ENCODE results near the gene FKBP7.
"Not testable (repeated sequence)": the region's sequence is repeated elsewhere in the genome, so short reads cannot be mapped to it uniquely, and the experiment has no call there.

The FKBP7 gene, protein sequence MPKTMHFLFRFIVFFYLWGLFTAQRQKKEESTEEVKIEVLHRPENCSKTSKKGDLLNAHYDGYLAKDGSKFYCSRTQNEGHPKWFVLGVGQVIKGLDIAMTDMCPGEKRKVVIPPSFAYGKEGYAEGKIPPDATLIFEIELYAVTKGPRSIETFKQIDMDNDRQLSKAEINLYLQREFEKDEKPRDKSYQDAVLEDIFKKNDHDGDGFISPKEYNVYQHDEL

GRCh38 chr2:178478439-178479274 is at the start of gene FKBP7:
Gene FKBP7 (minus strand): TSS chr2:178478600. CDS start chr2:178478499, 101 bp downstream.
- peak; percentile 94 for DNase-seq

DNA sequence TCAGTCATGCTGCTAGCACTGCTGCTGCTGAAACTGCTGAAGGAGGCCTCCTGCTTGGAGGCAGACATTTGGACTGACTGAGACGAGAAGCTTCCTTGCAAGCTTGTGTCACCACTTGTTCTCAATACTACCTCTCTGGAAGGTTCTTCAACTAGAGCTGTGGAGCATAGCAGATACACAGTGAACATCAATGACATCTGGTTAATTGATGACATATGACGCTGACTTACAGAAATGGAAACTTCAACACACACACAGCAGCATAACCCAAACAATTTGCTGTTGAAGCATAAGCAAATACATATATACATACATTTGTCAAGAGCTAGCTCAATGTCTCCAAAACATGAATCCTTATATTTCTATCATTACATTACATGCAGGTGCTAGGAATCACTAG is 49.2 kb upstream of the FKBP7 start:
- no peak for DNase-seq

DNA sequence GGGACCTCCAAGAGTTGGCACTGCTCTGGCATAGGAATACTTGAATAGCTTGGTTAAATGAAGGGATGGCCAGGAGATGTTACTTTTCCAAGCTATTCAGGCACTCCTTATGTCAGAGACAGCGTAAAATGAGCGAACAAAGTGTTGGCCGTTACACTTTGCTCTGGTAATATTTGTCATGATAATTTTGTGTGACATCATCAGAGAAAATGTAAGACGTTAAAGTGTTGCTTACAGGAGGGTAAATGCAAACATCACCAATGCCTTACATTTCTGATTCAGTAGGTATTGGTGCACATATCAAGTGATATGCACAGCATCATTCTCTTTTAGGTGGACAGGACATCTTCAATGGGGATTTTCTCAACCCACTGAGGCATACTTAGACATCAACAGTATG is 47.9 kb upstream of the FKBP7 start:
- no peak for DNase-seq

- not testable (repeated sequence) for DNase-seq
Measured at GRCh38 chr2:178525460-178525859, 47.1 kb upstream of the FKBP7 start.

GRCh38 chr2:178525010-178525409 is 46.6 kb upstream of the FKBP7 start:
- DNase-seq: not testable (repeated sequence)

- no peak for DNase-seq
Measured at GRCh38 chr2:178523596-178524134, 45.3 kb upstream of the FKBP7 start.

DNA sequence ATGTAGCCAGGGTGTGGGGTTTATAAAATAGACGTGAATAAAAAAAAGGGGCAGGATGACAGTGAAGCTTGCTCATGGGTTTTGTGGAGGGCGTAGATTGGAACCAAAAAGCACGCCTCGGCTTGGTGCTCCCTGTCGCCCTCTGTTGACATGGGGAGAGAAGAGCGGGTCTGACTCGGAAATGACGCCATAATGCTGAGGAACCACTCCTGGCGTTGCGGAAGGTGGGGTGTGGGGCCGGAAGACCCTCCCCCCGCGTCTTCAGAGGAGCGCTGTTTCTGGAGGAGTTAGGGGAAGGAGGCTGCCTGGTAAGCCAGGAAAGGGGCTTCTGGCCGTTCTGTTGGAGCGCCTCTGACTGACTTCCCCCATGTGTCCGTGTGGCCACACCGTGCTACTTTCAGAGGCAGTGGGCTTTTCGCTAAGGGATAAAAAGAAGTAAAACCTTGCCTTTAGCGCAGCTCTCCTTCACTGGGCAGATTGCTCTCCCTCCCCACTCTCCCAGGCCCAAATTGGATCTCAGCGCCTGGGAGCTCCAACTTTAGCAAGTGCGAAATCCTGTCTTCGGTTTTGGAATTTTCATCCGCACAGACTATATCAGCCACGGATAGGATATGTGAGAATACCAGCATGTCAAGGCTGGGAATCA is 44.7 kb upstream of the FKBP7 start:
- DNase-seq: peak; percentile 94

DNA sequence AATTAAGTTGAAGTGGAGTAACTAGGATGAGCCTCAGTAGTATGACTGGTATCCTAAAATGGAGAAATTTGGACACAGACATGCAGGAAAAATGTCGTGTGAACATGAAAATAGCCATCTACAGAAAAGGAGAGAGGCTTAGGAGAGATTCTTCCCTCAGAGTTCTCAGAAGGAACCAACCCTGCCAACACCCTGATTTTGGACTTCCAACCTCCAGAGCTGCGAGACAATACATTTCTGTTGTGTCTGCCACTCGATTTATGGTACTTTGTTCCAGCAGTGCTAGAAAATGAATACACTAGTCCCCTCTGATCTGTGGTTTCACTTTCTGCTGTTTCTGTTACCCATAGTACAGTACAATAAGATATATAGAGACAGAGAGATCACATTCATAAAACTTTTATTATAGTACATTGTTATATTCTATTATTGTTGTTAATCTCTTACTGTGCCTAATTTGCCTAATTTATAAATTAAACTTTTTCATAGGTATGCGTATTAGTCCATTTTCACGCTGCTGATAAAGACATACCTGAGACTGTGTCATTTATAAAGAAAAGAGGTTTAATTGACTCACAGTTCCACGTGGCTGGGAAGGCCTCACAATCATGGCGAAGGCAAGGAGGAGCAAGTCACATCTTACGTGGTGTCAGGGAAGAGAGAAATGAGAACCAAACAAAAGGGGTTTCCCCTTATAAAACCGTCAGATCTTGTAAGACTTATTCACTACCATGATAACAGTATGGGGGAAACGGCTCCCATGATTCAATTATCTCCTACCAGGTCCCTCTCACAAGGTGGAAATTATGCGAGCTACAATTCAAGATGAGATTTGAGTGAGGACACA is 43.1 kb upstream of the FKBP7 start:
- DNase-seq: no peak

GRCh38 chr2:178517496-178517895 is 39.1 kb upstream of the FKBP7 start:
- DNase-seq: no peak

- DNase-seq: no peak
Measured at GRCh38 chr2:178514664-178515063, 36.3 kb upstream of the FKBP7 start.

- DNase-seq: no peak
Measured at GRCh38 chr2:178513876-178514275, 35.5 kb upstream of the FKBP7 start.

- no peak for DNase-seq
Measured at GRCh38 chr2:178512484-178512883, 34.1 kb upstream of the FKBP7 start.

DNA sequence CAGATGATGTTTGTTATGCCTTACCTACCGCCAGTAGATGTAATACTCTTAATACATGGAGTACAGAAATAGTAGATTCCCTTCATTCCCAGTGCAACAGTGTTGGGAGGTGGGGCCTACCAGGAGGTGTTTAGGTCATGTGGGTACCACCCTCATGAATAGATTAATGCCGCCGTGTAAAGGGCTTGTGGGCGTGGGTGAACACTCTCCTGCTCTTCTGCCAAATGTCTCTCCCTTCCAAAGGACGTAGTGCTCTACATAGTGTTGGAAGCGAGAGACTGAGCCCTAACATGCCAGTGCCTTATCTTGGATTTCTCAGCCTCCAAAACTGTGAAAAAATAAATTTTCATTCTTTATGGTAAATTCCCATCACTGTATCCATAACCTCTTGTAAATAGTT is 32.0 kb upstream of the FKBP7 start:
- no peak for DNase-seq

- DNase-seq: no peak
Measured at GRCh38 chr2:178508646-178509045, 30.2 kb upstream of the FKBP7 start.

GRCh38 chr2:178506949-178507348 is 28.5 kb upstream of the FKBP7 start:
- DNase-seq: no peak

- no peak for DNase-seq
Measured at GRCh38 chr2:178506524-178506923, 28.1 kb upstream of the FKBP7 start.

- no peak for DNase-seq
Measured at GRCh38 chr2:178506101-178506500, 27.7 kb upstream of the FKBP7 start.

- DNase-seq: no peak
Measured at GRCh38 chr2:178502751-178503150, 24.4 kb upstream of the FKBP7 start.

GRCh38 chr2:178499640-178500039 is 21.2 kb upstream of the FKBP7 start:
- DNase-seq: no peak

DNA sequence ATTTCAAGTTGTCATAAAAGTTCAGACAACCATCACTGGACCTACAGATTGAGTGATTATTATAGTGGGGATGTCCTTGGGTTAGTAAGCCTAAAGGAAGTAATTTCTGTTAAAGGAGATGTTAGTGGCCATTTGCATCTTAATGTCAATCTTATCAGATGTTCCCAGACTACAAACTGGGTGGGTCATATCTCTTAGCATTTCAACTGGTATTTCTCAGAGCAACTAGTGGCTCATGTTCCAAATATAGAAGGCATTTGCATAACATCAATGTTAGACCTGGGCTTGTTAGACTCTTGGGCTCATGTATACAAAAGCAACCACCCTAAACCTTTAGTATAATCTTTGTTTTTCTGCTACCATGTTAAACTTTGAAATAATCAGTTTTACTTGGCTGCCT is 19.7 kb upstream of the FKBP7 start:
- DNase-seq: no peak

- DNase-seq: no peak
Measured at GRCh38 chr2:178496049-178496448, 17.6 kb upstream of the FKBP7 start.

GRCh38 chr2:178491612-178492011 is 13.2 kb upstream of the FKBP7 start:
- no peak for DNase-seq

DNA sequence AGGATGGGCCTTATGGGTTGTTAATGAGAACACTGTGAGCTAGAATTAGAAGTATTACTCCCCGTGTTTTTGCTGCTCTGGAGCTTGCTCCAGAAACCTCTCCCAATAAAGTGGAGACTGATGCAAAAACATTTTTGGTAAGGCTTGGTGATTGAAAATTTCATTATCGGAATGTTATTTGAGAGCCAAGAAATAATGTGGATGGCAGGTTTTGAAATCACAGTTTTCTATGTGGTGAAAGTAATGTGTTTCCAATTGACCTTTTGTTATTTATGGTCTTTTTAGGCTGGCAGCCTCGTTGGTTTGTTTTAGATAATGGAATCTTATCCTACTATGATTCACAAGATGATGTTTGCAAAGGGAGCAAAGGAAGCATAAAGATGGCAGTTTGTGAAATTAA is 7.0 kb upstream of the FKBP7 start:
- no peak for DNase-seq
